ENCODE data around the gene EPHA10. TPM values are rescaled to one million over a fixed set of nuclear protein-coding genes. Genes with fewer than 3 reads are reported as not detected.

Gene EPHA10
- total RNA-seq, 4 donors from 2014 or later = 0.17 to 0.83 (median 0.39) TPM

DNA sequence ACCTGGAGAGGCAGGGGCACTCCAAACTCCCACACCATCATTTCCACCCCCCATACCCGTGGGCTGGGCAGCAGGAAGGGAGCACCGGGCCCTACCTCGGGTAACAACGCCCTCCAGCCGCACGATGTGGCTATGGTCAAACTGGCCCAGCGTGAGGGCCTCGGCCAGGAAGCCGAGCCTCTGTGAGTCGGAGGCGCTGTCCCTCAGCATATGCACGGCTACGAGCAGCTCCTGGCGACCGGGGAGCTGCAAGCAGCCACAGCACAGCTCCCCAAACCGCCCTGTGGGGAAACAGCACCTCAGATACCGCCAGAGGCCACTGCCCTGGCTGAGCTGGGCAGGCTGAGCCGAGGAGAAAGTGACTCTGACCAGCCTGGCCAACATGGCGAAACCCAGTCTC lies 43.4 kb downstream of the EPHA10 start:
- H3K4me1 ChIP-seq = peaks cover 0 to 6% (median 0%) of the 10 kb centered on the region in 4 donors
- WGBS = 60% methylated on average over 17 of the region's 19 CpGs
- DNase-seq (ENCODE audit: extremely low spot score) = no peak
- intact Hi-C loops (cut with DNase I) = no loop called here
- no peaks in the 10 kb centered on the region for H3K9me3 ChIP-seq
- H3K27ac ChIP-seq (replicated peaks in 1 of 4) = no peak overlapping the region
- no peaks in the 10 kb centered on the region for H3K36me3 ChIP-seq
- no peak for TF ChIP-seq POLR2A (IDR thresholded peaks at IDR 0.05; ENCODE audit: low read depth)
- TF ChIP-seq POLR2AphosphoS5 (IDR thresholded peaks at IDR 0.05) = no peak
- no peak for TF ChIP-seq EP300 (IDR thresholded peaks at IDR 0.05)
- TF ChIP-seq, protein P1, sequence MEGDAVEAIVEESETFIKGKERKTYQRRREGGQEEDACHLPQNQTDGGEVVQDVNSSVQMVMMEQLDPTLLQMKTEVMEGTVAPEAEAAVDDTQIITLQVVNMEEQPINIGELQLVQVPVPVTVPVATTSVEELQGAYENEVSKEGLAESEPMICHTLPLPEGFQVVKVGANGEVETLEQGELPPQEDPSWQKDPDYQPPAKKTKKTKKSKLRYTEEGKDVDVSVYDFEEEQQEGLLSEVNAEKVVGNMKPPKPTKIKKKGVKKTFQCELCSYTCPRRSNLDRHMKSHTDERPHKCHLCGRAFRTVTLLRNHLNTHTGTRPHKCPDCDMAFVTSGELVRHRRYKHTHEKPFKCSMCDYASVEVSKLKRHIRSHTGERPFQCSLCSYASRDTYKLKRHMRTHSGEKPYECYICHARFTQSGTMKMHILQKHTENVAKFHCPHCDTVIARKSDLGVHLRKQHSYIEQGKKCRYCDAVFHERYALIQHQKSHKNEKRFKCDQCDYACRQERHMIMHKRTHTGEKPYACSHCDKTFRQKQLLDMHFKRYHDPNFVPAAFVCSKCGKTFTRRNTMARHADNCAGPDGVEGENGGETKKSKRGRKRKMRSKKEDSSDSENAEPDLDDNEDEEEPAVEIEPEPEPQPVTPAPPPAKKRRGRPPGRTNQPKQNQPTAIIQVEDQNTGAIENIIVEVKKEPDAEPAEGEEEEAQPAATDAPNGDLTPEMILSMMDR (IDR thresholded peaks at IDR 0.05) = no peak
- H3K4me3 ChIP-seq = no peak overlapping the region
- H3K27me3 ChIP-seq = peaks cover 0 to 80% (median 3%) of the 10 kb centered on the region in 4 donors

DNA sequence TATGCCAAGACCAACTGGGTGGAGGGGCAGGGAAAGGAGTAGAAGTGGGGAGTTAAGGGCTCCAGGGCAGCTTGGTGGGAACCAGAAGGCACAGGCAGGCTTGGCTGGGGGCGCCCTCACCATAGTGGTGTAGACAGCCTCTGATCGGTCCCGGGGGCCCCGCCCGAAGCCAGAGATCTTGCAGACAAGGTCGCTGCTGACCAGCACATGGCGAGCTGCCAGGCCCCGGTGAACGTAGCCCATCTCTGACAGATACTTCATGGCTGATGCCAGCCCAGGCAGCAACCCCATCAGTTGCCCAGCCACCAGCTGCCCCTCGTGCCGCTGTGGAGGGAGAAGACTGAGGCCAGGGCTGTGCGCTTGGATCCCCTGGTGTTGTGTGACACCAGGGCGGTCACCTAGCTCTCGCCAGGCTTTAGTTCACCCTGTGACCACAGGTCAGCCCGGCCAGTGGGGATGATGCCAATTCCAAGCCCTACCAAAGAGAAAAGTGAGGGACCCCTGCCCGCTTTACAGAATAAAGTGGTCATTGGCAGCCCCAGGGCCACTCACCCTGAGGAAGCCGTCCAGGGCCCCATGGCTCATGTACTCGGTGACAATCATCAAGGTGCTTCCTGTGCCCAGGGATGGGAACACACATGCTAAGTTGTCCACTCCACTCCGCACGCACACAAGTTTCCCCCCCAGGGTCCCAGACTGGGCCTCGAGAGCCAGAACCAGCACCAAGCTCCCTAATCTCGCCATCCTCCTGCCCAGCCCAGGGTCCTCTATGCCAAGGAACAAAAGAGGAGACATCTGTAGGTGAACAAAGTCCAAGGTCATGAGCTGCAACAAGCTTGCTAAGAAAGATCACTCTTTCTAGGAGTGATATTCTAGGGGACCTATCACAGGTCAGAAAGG lies 44.4 kb downstream of the EPHA10 start:
- Histone ChIP-seq H3K4me1 (peaks cover 0 to 6% (median 0%) of the 10 kb centered on the region in 4 donors), H3K27ac (replicated peaks in 1 of 4) (no peak overlapping the region), H3K9me3 (no peaks in the 10 kb centered on the region), H3K36me3 (no peaks in the 10 kb centered on the region), H3K27me3 (peaks cover 0 to 80% (median 0%) of the 10 kb centered on the region in 4 donors), H3K4me3 (no peak overlapping the region)
- intact Hi-C loops (cut with DNase I) = no loop called here
- DNase-seq (ENCODE audit: extremely low spot score) = no peak
- TF ChIP-seq POLR2A (IDR thresholded peaks at IDR 0.05; ENCODE audit: low read depth) (no peak), EP300 (IDR thresholded peaks at IDR 0.05) (no peak), POLR2AphosphoS5 (IDR thresholded peaks at IDR 0.05) (no peak)
- TF ChIP-seq, protein P1 (IDR thresholded peaks at IDR 0.05) = no peak
- WGBS = 100% methylated on average over 1 of the region's 22 CpGs

DNA sequence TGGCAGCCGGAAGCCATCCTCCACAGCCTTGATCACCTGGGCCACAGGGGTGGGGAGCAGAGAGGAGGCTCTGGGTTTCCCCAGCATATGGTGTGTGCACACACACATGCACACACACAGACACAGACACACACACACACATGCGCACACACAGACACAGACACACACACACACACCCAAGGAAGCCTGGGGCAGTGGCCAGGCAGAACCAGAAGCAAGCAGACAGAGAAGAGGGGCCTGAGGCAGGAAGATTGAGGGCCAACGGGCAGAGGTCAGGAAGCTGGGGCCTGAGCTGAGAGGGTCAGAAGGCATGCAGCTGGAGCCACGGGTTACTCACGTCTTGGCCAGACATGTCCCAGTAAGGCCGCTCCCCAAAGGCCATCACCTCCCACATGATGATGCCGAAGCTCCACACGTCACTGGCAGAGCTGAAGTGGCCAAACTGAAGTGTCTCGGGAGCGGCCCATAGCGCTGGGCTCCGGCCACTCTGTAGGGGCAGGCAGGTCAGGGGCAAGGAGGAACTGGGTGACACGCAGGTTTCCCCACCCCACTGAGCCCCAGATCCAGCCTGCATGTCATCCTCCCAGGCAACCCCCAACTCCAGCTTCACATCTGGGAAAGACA lies 45.2 kb downstream of the EPHA10 start:
- H3K4me3 ChIP-seq = no peak overlapping the region
- no peaks in the 10 kb centered on the region for H3K9me3 ChIP-seq
- peaks cover 0 to 73% (median 0%) of the 10 kb centered on the region in 4 donors for H3K27me3 ChIP-seq
- DNase-seq (ENCODE audit: extremely low spot score) = no peak
- intact Hi-C loops (cut with DNase I) = no loop called here
- H3K36me3 ChIP-seq = no peaks in the 10 kb centered on the region
- TF ChIP-seq POLR2A (IDR thresholded peaks at IDR 0.05; ENCODE audit: low read depth) (no peak), POLR2AphosphoS5 (IDR thresholded peaks at IDR 0.05) (no peak), EP300 (IDR thresholded peaks at IDR 0.05) (no peak)
- TF ChIP-seq, protein P1 (IDR thresholded peaks at IDR 0.05) = no peak
- H3K4me1 ChIP-seq = peaks cover 0 to 6% (median 0%) of the 10 kb centered on the region in 4 donors
- WGBS = 54% methylated on average over 9 of the region's 13 CpGs
- H3K27ac ChIP-seq (replicated peaks in 1 of 4) = no peak overlapping the region

GRCh38 chr1:37718901-37719571 lies 45.9 kb downstream of the EPHA10 start:
- no peak for DNase-seq (ENCODE audit: extremely low spot score)
- peaks cover 0 to 72% (median 0%) of the 10 kb centered on the region in 4 donors for H3K27me3 ChIP-seq
- peaks cover 0 to 6% (median 0%) of the 10 kb centered on the region in 4 donors for H3K4me1 ChIP-seq
- intact Hi-C loops (cut with DNase I) = no loop called here
- no peak overlapping the region for H3K27ac ChIP-seq (replicated peaks in 1 of 4)
- WGBS = 90% methylated on average over 9 of the region's 15 CpGs
- H3K36me3 ChIP-seq = no peaks in the 10 kb centered on the region
- H3K4me3 ChIP-seq = no peak overlapping the region
- no peaks in the 10 kb centered on the region for H3K9me3 ChIP-seq
- TF ChIP-seq EP300 (IDR thresholded peaks at IDR 0.05) = no peak
- TF ChIP-seq POLR2A (IDR thresholded peaks at IDR 0.05; ENCODE audit: low read depth) = no peak
- no peak for TF ChIP-seq POLR2AphosphoS5 (IDR thresholded peaks at IDR 0.05)
- TF ChIP-seq, protein P1 (IDR thresholded peaks at IDR 0.05) = no peak
